Activated CD8-positive, alpha-beta memory T cell treated with anti-CD3 and anti-CD28 coated beads for 4 hours (primary cell): ENCODE results near the gene MORN5.
"Not testable (repeated sequence)": the region's sequence is repeated elsewhere in the genome, so short reads cannot be mapped to it uniquely, and the experiment has no call there.

ENCODE experiments used
- DNase-seq, 2 donors: peaks; one replicate each; pipeline ENCODE4 v3.0.0-alpha.2; 2020; ENCODE audit warnings: low read depth in 2 of 2

MORN5 gene

GRCh38 chr9:122159026-122159924, at the start of gene MORN5, which contains the start of gene NDUFA8:
Gene MORN5, plus strand, starts transcription at chr9:122159908. Its CDS starts 65 bp downstream, at chr9:122159973.
Gene NDUFA8, minus strand, starts transcription at chr9:122159779. Its CDS starts 102 bp downstream, at chr9:122159677.
- DNase-seq, result peak; percentile 92

- no peak for DNase-seq
These were observed 49.4 kb upstream of the MORN5 start for GRCh38 chr9:122110100-122110833.

DNA sequence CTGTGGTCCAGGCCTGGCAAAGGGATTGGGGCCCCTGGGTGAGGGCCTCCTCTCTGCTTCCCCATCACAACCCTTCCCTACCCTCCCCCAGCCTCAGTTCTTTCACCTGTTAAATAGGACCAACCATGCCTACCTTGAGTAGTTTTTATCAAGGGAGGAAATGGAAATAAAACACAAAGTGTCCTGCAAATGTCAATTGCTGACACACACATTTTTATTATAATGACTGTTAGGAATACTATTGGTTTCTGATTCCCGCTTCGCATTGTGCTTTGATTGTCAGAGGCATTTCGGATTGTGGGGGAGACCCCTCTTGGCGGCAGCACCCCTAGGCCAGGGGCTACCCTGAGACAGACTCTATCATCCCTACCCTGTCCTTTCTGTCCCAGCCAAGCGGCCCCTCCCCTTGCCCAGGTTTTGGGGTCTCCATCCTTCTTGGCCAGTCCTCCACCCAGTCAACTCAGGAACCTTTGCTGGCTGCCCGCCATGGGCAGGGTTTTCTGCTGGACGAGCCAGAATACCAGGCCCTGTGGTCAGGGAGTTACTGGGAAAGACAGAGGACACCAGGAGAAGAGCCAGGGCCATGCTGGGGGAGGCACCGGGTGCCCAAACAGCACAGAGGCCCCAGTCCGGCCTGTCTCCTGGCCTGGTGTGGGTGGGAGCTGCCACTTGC, 48.2 kb upstream of the MORN5 start:
- DNase-seq, result no peak

GRCh38 chr9:122112238-122112637, 47.5 kb upstream of the MORN5 start:
- no peak for DNase-seq

DNA sequence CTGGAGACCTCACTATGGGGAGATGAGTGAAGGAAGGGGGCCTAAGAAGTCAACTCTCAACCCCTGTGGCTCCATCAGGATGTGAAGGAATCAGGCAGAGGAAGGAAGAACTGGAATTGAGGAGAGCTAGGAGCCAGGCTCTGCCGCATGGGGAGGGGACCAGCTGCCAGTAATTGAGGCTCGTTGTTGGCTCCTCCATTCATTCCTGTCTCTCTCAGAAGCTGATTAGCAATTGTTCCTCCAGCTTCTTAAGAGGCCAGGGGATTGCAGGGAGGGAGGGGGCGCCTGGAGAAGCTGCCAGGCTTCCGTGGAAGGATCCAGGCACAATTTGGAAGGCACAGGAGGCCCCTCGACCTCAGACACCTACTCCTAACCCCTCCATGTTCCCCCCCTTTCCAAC, 46.1 kb upstream of the MORN5 start:
- no peak for DNase-seq

GRCh38 chr9:122115176-122116035, 44.3 kb upstream of the MORN5 start:
- no peak for DNase-seq

DNA sequence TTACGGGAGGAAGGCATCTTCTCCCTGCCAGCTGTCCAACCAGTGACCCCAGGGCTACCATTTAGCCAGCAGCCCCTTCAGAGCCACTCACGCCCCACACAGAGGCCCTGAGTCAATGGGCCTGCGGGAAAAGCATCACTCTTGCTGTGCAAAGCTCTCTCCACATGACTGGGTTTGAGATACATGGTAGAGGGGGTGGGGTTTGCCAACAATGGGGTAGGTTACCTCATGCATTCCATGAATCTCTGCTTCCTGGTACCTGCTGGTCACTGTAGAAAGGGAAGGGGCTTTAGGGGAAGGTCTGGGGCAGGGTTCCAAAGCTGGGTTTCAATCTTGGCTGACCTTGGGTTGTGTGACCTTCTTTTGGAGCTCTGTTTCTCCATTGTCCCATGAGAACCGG, 43.7 kb upstream of the MORN5 start:
- no peak for DNase-seq

DNA sequence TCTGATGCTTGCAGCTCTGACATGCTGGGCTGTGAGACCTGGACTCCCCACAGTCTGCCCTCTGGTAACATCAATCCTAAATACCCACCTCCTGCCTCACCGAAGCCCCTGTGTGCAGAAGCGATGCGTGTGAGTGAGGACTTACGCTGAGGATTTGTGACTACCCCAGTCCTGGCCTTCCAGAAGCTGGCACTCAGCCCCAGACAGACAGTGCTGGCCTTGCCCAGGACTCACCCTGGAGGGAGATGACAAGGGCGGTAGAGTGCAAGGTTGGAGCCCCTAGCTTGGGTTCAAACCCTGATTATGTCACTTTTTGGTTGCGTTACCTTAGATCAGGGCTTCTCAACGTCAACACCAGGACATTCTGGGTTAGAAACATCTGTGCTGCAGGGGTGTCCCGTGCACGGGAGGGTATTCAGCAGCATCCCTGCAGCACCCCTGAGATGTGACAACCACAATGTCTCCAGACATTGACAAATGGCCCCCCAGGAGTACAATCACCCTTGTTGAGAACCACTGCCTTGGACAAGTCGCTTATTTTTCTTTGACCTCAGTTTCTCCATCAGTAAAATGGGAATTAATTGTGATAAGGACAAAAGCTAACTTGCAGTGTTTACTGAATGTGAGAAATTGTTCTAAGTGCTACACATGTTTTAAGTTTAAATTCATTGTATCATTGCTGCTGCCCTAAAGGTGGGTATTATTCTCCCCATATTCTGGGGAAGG, 43.1 kb upstream of the MORN5 start:
- no peak for DNase-seq

DNA sequence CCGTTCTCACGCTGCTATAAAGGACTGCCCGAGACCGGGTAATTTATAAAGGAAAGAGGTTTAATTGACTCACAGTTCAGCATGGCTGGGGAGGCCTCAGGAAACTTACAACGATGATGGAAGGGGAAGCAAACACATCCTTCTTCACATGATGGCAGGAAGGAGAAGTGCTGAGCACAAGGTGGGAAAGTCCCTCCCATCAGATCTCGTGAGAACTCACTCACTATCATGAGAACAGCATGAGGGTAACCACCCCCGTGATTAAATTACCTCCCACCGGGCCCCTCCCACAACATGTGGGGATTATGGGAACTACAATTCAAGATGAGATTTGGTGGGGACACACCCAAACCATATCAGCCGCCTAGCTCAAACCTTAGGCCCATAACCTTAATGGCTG, 42.5 kb upstream of the MORN5 start:
- DNase-seq, result not testable (repeated sequence)

GRCh38 chr9:122118343-122119165, 41.2 kb upstream of the MORN5 start:
- DNase-seq, result no peak

- DNase-seq, result no peak
These were observed 40.6 kb upstream of the MORN5 start for GRCh38 chr9:122119166-122119521.

DNA sequence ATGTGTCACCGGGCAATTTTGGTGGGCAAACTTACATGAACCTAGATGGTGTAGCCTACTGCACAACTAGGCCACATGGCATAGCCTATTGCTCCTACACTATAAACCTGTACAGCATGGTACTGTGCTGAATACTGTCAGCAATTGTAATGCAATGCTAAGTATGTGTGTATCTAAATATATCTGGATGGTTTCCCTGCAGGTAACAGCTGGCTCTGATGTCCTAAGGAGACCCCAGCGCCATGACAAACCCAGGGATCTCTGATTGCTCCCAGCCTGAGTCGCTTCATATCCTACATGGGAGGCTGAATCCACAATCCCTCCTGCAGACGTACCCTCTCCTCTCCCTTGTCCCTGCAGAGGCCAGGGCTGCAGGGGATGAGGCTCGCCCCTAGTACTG, 40.0 kb upstream of the MORN5 start:
- DNase-seq, result no peak

DNA sequence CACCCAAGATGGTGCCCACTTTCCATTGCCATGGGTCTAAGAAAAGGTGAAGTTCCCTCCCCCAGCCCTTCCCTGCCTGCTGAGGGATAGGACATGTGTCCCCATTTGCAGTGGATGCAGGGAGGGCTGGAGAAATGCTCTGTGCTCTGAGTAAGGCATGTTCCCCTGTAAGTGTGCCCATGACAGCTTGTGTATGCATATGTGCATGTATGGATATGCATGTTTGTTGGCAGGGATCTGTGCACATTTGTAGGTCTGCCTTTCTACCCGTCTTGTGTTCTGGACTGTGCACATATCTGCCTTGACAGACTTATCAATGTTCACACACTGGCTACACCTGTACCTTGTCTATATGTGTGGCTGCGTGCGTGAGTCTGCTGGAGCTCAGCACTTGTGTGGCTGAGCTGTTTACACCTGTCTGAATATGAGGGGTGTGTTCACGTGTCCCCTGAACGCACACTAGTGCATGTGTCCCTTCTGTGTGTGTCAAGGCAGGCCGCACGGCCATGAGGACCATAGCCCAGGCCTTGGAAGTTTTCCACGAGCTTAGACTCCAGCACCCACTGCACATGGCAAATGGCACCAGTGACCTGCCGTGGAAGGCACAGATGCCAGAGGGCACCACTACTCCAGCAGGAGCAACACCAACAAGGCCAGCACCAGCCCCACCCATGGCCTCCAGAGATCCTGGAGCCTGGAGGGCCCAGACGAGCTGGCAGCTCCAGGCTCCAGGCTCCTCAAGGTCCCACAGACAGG, 39.2 kb upstream of the MORN5 start:
- no peak for DNase-seq

- no peak for DNase-seq
These were observed 38.3 kb upstream of the MORN5 start for GRCh38 chr9:122121391-122121790.

DNA sequence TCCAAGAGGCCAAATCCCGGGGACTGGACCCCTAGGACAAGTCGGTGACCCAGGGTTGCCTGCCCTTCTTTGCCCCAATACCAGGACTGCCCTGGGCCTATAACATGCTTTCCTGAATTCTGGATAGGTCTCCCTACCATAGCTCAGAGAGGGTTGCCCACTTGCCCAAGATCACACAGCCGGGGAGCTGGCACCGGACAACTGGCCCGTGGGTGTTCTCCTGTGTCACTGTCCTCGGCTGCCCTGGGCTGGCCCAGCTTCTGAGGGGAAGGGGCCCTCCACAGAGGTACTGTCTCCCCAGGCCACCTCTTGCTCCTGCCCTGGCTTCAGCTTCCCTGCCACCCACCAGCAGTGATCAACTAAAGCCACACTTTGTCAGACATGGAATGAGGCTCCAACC, 37.8 kb upstream of the MORN5 start:
- DNase-seq, result no peak

- no peak for DNase-seq
These were observed 37.2 kb upstream of the MORN5 start for GRCh38 chr9:122122468-122122867.

GRCh38 chr9:122122903-122123632, 36.6 kb upstream of the MORN5 start:
- DNase-seq, result peak; percentile 41 to 43

GRCh38 chr9:122124048-122124447, 35.7 kb upstream of the MORN5 start:
- no peak for DNase-seq
